Gastrocnemius medialis (tissue), 4 donors: ENCODE data around the gene TCF3.

Experiments
- POLR2A ChIP-seq, 2 donors: fragments of 450-650 bp; IDR thresholded peaks; one replicate each; pipeline ENCODE4 v1.6.1; 2017; ENCODE audit warnings: antibody characterized with exemption in 2 of 2, mild to moderate bottlenecking in 2 of 2, moderate library complexity in 2 of 2
- TF ChIP-seq, protein P1 (sequence below), 5 experiments: fragments of 450-650 bp in 3 of 5; fragments of 200-600 bp in 2 of 5; sonication (generic) in 2 of 5; IDR thresholded peaks in 4 of 5; conservative IDR thresholded peaks in 1 of 5; 1 replicate in 4 of 5; 2 replicates in 1 of 5; pipeline ENCODE4 v1.5.1; 2016 to 2019; ENCODE audit warnings: antibody characterized with exemption in 5 of 5, mild to moderate bottlenecking in 3 of 5, moderate library complexity in 3 of 5

DNA sequence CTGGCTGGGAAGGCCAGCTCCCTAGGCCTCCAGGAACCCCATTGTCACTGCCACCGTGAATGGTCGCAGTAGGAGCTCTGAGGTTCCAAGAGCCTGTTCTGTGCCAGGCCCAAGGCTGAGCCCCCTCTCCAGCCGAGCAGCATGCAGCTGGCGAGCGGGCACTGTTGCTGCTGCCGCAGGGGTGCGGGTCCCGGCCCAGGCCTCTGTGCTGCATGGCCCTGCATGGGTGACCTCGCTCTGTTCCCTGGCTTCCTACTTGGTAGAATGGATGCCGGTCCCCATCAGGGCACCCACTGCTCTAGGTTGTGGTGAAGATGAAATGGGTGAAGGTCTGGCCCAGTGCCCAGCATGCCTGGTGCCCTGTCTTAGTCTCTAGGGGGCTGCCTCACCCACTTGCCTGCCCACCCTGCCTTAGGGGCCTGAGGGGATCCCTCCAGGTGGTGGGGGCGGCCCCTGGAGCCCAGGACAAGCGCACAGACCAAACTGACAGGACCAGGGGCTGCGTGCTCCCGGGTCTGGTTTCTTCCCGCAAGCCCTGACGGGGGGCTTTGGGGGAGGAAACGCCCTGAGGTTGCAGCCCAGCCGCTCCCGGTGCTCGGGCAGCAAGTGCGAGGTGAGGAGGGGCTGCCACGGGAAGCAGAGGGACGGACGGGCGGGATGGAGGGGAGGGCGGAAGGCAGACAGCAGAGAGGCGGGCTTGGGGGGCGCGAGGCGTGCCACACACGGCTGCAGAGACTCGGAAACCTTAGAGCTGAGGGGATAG lies 38.4 kb downstream of the TCF3 start:
- TF ChIP-seq, protein P1, sequence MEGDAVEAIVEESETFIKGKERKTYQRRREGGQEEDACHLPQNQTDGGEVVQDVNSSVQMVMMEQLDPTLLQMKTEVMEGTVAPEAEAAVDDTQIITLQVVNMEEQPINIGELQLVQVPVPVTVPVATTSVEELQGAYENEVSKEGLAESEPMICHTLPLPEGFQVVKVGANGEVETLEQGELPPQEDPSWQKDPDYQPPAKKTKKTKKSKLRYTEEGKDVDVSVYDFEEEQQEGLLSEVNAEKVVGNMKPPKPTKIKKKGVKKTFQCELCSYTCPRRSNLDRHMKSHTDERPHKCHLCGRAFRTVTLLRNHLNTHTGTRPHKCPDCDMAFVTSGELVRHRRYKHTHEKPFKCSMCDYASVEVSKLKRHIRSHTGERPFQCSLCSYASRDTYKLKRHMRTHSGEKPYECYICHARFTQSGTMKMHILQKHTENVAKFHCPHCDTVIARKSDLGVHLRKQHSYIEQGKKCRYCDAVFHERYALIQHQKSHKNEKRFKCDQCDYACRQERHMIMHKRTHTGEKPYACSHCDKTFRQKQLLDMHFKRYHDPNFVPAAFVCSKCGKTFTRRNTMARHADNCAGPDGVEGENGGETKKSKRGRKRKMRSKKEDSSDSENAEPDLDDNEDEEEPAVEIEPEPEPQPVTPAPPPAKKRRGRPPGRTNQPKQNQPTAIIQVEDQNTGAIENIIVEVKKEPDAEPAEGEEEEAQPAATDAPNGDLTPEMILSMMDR (IDR thresholded peaks at IDR 0.05 in 4 of 5, conservative IDR thresholded peaks at IDR 0.05 in 1 of 5), result no peak
- TF ChIP-seq POLR2A (IDR thresholded peaks at IDR 0.05), result no peak
